BJ (cell line): ENCODE results near the gene VPS37D. TPM values are rescaled to one million over a fixed set of nuclear protein-coding genes. Genes with fewer than 3 reads are reported as not detected.

ENCODE experiments used
- CTCF ChIA-PET: fragments of 350-600 bp; formaldehyde crosslinking; extraction: SDS; loops from one replicate; lab custom pipeline; 2021; ENCODE audit warnings: antibody characterized with exemption, inconsistent platforms; lab: Yijun Ruan, JAX
- POLR2A ChIA-PET: fragments of 300-600 bp; sonication (Branson Sonifier 250); formaldehyde crosslinking; extraction: SDS; loops from one replicate; lab custom pipeline; 2021; ENCODE audit warnings: antibody characterized with exemption; lab: Charles Lee
- DNase-seq: peaks from one replicate; pipeline ENCODE4 v3.0.0-alpha.2; 2011; ENCODE audit warnings: low read depth
- H3K27me3 ChIP-seq: 2 replicates; pipeline ENCODE4 v1.6.0; 2011; ENCODE audit warnings: low read length; ENCODE audit not compliant: control insufficient read depth, insufficient read depth
- H3K36me3 ChIP-seq: 2 replicates; pipeline ENCODE4 v1.5.1; 2011; ENCODE audit warnings: low read length; ENCODE audit not compliant: control insufficient read depth, insufficient read depth
- H3K4me3 ChIP-seq: 2 replicates; pipeline ENCODE4 v1.5.1; 2011; ENCODE audit warnings: low read depth, mild to moderate bottlenecking, control low read depth, low read length
- polyA plus RNA-seq: library from polyadenylated mRNA; depleted of rRNA; stranded (reverse); fragments of >200 nt; gene quantifications from 2 replicates; pipeline ENCODE4 v1.2.3, GENCODE V29; 2011
- TF ChIP-seq, protein P1 (sequence below): IDR thresholded peaks from 2 replicates; pipeline ENCODE4 v1.5.1; 2011; ENCODE audit warnings: low read depth, mild to moderate bottlenecking, control low read depth, inconsistent platforms, low read length, moderate library complexity; ENCODE audit not compliant: insufficient read depth

Gene VPS37D
- polyA plus RNA-seq, 1 experiment: 3.3 TPM

GRCh38 chr7:73635428-73636200 lies 32.0 kb upstream of the VPS37D start:
- Histone ChIP-seq H3K27me3 (peaks cover 2% of the 10 kb centered on the region), H3K36me3 (no peaks in the 10 kb centered on the region), H3K4me3 (no peak overlapping the region)
- TF ChIP-seq, protein P1, sequence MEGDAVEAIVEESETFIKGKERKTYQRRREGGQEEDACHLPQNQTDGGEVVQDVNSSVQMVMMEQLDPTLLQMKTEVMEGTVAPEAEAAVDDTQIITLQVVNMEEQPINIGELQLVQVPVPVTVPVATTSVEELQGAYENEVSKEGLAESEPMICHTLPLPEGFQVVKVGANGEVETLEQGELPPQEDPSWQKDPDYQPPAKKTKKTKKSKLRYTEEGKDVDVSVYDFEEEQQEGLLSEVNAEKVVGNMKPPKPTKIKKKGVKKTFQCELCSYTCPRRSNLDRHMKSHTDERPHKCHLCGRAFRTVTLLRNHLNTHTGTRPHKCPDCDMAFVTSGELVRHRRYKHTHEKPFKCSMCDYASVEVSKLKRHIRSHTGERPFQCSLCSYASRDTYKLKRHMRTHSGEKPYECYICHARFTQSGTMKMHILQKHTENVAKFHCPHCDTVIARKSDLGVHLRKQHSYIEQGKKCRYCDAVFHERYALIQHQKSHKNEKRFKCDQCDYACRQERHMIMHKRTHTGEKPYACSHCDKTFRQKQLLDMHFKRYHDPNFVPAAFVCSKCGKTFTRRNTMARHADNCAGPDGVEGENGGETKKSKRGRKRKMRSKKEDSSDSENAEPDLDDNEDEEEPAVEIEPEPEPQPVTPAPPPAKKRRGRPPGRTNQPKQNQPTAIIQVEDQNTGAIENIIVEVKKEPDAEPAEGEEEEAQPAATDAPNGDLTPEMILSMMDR: no peak
- ChIA-PET POLR2A (no interaction called here), CTCF (interaction anchor here (0.9 kb wide), 1 partner anchor 90 kb away, joined by 5 read pairs; no protein-coding TSS in a partner anchor)
- DNase-seq: no peak

DNA sequence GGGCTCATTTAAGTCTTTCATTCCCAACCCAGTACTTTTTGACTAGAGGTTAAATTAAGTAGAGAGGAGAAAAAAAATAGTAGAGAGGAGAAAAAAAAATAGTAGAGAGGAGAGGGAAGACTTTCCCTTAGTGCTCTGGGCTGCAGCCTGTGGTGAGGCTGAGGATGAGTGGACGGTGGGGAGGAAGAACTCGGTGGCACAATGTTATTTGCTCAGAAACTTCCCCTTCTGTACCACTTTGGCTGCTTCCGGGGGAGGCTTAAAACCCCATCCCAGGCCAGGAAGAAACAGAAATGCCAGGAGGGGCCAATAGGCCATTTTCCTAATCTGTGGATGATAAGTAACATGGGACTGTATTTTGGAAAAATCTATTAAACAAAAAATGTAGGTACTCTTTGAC lies 28.7 kb upstream of the VPS37D start:
- H3K36me3 ChIP-seq: no peaks in the 10 kb centered on the region
- ChIA-PET POLR2A (no interaction called here), CTCF (no interaction called here)
- TF ChIP-seq, protein P1: no peak
- H3K27me3 ChIP-seq: no peaks in the 10 kb centered on the region; the same call in 1 of the 2 replicates
- no peak overlapping the region for H3K4me3 ChIP-seq
- DNase-seq: no peak

DNA sequence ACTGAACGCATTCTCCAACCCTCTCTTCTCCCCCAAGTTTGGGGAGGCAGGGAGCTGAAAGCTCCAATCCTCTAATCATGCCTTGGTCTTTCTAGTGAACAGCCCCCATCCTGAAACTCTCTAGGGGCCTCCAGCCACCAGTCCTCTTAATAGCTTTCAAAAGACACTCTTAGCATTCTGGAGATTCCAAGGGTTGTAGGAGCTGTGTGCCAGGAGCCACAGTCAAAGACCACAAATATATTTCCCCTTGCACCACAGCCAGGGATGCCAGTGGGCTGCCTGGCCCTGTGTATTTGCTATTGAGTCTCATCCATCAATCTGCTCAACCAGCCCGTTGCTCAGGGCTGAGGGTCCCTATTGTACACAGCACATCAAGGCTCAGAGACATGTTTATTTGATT lies 24.8 kb upstream of the VPS37D start:
- CTCF ChIA-PET: interaction anchor here (1.3 to 2.0 kb wide), 2 partner anchors 14 to 33 kb away, joined by 3 to 7 read pairs; no protein-coding TSS in a partner anchor

GRCh38 chr7:73644688-73645286 lies 22.8 kb upstream of the VPS37D start:
- peaks cover 33% of the 10 kb centered on the region for H3K27me3 ChIP-seq
- ChIA-PET CTCF (interaction anchor here (1.2 to 3.0 kb wide), 2 partner anchors 23 to 81 kb away, joined by 5 to 11 read pairs; partner anchors contain the start of gene VPS37D), POLR2A (no interaction called here)

More for the DNA sequence above, 24.8 kb upstream of the VPS37D start:
- POLR2A ChIA-PET: no interaction called here
- TF ChIP-seq, protein P1: no peak
- H3K27me3 ChIP-seq: peaks cover 24% of the 10 kb centered on the region
- H3K4me3 ChIP-seq: no peak overlapping the region
- no peak for DNase-seq
- H3K36me3 ChIP-seq: no peaks in the 10 kb centered on the region

More at GRCh38 chr7:73644688-73645286, 22.8 kb upstream of the VPS37D start:
- no peak overlapping the region for H3K4me3 ChIP-seq
- no peaks in the 10 kb centered on the region for H3K36me3 ChIP-seq
- TF ChIP-seq, protein P1: no peak
- no peak for DNase-seq
